ENCODE data around the gene EID1.
"Not testable (repeated sequence)": the region's sequence is repeated elsewhere in the genome, so short reads cannot be mapped to it uniquely, and the experiment has no call there.

Gene EID1, protein sequence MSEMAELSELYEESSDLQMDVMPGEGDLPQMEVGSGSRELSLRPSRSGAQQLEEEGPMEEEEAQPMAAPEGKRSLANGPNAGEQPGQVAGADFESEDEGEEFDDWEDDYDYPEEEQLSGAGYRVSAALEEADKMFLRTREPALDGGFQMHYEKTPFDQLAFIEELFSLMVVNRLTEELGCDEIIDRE

DNA sequence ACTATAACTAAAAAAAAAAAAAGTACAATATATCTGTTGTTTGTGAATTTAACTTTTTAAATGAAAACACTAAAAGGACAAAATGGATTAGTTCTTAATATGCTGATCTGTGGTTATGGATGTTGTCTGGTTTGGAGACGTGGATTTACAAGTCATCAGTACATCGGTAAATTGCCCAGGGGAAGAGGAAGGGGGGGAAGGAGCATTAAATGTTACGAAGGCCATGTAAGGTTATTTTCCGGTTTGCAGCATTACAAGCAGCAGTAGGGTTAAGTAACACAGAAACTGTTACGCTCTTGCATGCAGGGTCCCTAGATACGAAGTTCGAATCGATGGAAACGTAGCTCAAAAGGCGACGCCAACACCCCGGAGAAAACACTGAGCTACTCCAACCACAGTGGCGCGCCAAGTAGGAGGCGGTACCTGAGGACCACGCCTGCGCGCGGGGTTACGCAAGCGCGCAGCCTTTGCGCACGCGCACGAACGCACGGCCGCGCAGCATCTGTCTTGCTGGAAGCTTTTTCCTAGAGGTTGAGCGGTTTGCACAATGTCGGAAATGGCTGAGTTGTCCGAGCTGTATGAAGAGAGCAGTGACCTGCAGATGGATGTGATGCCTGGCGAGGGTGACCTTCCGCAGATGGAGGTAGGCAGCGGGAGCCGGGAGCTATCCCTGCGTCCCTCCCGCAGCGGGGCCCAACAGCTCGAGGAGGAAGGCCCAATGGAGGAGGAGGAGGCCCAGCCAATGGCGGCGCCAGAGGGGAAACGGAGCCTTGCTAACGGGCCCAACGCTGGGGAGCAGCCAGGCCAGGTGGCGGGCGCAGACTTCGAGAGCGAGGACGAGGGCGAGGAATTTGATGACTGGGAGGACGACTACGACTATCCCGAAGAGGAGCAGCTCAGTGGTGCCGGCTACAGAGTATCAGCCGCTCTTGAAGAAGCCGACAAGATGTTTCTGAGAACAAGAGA is at the start of gene EID1:
EID1 (plus strand) TSS at position 505 of the 966 bp plus-strand sequence; CDS start at position 548, 43 bp downstream.
- DNase-seq (peak; percentile 93), ATAC-seq (peak; percentile 93)

GRCh38 chr15:48828471-48828870 is 49.5 kb upstream of the EID1 start:
- DNase-seq = no peak
- ATAC-seq = no peak

DNA sequence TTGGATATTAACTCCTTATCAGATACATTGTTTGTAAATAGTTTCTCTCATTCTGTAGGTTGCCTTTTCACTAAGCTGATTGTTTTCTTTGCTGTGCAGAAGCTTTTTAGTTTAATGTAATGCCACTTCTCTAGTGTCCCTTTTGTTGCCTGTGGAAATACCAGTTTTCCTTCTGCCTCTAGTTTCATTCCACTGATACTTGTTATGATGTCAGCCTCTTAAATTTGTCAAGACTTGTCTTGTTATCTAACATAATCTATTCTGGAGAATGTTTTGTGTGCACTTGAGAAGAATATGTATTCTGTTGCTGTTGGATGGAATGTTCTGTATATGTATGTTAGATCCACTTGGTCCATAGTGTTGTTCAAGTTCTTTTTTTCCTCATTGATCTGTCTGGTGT is 49.0 kb upstream of the EID1 start:
- ATAC-seq (no peak), DNase-seq (no peak)

DNA sequence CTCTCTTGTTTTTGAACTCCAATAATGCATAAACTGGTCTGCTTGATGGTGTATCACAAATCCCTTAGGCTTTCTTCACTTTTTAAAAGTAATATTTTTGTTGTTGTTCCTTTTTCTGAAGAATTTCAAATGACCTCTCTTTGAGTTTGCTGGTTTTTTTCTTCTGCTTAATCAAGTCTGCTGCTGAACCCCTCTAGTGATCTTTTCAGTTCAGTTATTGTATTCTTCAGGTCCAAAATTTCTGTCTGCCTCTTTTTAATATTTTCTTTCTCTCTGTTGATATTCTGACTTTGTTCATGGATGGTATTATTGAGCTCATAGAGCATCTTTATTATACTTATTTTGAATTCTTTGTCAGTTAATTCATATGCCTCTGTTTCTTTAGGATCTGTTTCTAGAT is 45.3 kb upstream of the EID1 start:
- no peak for ATAC-seq
- DNase-seq = no peak

DNA sequence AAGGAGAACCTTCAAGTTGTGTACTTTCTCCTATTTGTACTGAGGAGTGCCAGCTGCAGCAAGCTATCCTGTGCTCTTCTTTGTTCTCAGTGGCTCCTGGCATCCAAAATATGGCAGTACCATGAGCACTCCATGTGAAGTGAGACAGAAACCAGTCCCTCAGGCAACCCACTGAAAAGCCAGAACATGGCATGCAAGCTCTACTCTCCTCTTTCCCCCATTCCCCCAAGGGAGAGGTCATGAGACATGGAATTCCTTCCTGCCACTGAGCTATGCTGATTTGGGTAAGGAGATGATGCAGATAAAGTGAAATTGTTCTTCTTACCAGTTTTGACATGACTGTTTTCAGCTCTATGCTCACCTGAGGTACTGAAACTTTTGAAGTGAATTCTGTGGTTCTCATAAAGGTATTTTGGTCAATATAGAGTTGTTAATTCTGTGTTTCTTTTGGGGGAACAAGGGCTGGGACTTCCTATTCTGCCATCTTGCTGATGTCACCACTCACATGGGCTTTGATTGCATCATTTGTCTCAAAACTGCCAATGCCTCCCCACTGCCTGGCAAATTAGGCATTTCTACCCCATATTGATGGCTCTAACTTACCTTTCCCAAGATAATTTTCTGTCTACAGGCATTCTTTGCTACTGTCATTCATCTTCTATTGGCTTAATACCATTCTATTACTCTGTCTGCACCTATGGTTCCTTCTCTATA is 44.3 kb upstream of the EID1 start:
- DNase-seq = no peak
- no peak for ATAC-seq

DNA sequence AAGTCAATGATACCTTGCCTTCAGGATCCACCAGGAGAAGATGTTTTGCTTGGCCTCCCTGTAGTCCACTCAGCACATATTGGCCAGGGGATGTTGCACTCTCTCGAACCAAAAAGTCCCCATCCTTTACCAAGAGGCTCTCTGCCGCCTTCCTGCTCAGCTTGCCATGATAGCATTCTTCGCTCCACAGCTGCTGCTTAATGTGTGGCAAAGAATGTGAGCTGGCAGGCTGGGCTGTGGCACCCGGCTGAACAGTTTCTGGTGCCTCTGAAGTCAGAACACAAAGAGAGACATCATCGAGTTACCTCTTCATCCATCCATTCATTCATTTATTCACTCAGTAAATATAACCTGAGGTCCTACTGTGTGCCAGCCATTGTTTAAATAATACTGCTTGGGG is 43.2 kb upstream of the EID1 start:
- ATAC-seq (no peak), DNase-seq (no peak)

GRCh38 chr15:48842501-48842900 is 35.4 kb upstream of the EID1 start:
- ATAC-seq (no peak), DNase-seq (no peak)

DNA sequence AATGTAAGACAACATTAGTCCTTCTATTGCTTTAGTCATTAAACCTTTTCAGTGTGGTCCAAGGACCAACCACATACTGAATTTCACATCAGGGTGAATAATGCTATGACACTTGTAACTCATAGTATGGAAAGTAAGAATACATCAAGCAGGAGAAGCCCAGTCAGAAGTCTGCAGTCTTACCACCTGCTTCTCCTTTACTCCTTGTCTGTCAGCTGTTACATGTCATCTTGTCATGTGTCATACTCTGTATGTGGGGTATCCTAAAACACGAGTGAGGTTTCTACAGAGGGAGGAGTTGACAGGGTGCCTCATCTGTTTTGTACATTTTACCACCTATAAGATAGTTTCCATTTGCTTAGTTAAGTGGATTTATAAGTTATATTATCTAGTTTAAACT is 32.8 kb upstream of the EID1 start:
- no peak for DNase-seq
- ATAC-seq = peak; percentile 61

DNA sequence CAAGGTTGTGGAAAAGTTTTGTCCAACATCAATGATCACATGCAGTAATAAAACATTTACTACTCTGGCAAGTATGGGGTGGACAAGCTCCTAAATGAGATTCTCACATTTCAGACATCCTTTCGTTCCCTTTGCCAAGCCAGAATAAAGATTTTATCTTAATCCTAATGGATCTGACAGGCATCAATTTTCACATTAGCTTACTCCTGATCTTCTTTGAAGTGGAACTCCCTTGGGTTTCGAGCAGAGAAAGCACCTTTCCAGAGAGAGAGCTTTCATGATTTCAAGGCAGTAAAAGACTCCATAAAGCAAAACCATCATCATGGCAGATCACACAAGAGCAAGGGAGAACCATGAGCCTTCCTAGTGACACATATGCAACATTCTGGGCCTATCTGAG is 27.3 kb upstream of the EID1 start:
- DNase-seq (no peak), ATAC-seq (no peak)

DNA sequence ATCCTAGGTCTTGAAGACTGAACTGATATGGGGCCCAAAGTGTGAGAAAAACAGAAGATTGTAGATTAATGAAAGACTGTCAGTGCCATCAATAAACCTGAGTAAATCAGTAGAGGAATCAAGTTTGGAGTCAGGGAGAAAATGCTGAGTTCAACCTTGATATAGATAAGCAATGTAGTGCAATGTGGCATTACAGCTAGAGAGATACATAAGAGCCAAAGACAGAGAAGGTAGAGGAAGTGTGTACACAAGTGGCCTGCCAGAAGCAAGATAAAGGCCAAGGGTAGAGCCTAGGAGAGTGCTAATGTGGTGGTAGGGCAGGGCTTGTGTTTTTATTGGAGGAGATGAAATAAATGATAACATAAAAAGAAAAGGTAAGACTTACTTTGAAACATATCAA is 26.0 kb upstream of the EID1 start:
- ATAC-seq = no peak
- no peak for DNase-seq

DNA sequence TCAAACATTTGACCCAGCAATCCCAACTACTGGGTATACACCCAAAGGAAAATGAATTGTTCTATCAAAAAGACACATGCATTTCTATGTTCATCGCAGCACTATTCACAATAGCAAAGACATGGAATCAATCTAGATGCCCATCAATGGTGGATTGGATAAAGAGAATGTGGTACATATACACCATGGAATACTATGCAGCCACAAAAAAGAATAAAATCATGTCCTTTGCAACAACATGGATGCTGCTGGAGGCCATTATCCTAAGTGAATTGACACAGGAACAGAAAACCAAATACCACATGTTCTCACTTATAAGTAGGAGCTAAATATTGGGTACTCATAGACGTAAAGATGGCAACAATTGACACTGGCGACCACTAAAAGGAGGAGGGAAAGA is 23.5 kb upstream of the EID1 start:
- DNase-seq, ATAC-seq: not testable (repeated sequence)

DNA sequence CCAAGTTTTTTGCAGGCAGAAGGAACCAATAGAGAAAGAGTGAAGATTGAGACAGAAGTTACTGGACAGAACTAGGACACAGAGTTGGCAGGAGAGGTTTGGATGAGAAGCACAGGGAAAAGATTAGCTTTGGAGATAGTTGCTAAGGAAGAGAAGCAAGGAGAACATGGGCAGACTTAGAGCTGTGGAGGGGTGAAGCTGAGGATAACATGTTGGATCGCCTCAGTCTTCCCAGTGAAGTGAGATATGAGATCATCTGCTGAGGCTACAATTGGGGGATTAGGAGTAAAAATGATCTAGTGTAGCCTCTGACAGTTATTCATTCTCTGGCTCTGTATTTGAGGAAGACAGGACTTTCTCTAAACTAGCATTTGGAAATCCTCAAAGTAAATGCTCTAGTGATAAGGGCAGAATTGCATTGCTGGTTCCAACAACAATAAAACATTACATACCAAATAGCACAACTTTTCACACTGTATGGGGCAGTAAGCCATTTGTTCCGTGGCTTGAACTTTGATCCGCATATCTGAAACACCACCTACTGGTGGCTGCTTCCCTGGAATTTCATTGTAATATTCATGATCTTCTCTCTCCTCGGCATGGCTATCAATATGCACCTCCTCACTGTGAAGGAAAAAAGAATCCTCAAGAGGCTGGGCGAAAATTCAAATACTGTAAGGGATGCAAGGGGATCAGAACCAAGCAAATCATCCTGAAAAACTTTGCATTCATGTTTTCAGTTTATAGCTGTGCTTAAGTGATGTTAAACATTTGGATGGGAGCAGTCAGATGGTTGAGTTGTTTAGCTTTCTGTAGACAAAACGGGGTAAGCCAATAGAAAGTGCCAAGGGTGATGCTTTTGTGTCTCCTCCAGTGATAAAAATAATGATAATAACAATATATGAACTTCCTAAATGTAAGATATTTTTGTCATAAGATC is 22.2 kb upstream of the EID1 start:
- ATAC-seq = no peak
- no peak for DNase-seq

- DNase-seq = no peak
- no peak for ATAC-seq
These were observed 21.0 kb upstream of the EID1 start for GRCh38 chr15:48856942-48857341.

DNA sequence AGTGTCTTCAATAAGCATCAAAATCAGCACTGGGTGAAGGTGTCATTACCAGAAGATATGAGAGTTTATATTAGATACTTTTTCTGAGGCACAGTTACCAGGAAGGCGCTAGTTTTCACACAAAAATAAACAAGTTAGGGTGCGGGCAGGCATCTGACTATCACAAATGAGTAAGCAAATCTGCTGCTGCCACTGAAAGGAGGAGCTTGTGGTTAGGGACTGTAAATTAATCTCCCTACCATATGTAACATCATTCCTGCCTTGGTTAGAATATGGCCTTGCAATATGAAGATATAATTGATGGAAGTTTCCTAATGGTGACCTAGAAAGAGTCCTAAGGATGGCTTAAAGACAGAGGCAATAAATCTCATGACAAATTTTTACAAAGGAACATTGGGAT is 19.5 kb upstream of the EID1 start:
- ATAC-seq = no peak
- no peak for DNase-seq

- ATAC-seq (no peak), DNase-seq (no peak)
These were observed 18.5 kb upstream of the EID1 start for GRCh38 chr15:48859426-48859825.

DNA sequence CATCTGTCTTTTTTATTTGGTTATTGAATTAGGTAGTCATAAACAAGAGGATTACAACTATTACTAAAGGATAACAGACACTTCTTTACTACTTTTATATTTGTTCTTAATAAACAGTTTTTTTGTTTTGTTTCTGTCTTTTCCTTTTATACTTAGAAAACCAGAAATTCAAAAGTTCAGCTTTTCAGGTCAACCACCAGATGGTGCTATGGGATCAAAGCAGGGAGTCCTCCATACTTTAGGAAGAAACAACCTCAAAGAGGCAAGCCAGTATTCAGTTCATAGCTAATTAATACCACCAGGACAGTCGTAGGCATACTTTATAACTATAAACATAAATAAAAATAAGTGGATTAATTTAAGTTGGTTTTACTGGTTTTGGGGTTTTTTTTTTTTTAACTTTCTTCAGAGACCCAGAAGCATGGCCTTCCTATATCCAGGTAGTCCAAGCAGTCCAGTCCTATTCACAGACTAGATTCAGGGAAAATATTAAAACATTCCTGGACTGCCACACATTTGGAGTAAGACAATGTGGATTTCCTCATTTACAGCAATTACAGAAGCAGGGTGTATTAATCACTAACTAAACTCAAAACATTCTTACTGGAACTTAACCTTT is 16.0 kb upstream of the EID1 start:
- DNase-seq (peak; percentile 45), ATAC-seq (peak; percentile 59)

- DNase-seq (peak; percentile 22), ATAC-seq (peak; percentile 80)
These were observed 15.2 kb upstream of the EID1 start for GRCh38 chr15:48862705-48863104.

GRCh38 chr15:48865370-48866079 is 12.4 kb upstream of the EID1 start:
- DNase-seq = no peak

GRCh38 chr15:48866141-48866563 is 11.8 kb upstream of the EID1 start:
- no peak for DNase-seq
- ATAC-seq = no peak

More at GRCh38 chr15:48865370-48866079, 12.4 kb upstream of the EID1 start:
- no peak for ATAC-seq

GRCh38 chr15:48868023-48868422 is 9.9 kb upstream of the EID1 start:
- ATAC-seq = no peak
- DNase-seq = no peak

DNA sequence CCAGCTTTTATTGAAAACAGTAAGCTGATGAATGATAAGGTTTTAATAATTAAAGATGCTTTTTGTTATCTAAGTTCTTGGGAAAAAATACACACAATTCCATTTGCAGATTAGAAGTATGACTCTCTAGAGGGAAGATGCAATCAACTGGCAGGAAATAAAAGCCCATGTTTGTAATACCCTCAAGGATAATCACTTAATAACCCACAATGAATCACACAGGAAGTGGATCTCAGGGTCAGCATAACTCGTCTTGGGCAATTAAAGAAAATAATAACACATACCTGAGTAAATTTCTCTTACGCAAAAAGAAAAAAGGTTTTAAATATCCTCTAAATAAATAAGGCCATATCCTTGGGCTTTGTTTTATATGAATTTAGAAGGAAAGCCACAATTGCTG is 9.4 kb upstream of the EID1 start:
- ATAC-seq (no peak), DNase-seq (no peak)
